ENCODE measurements around the gene ELMO2. TPM values are rescaled to one million over a fixed set of nuclear protein-coding genes. Genes with fewer than 3 reads are reported as not detected.

ELMO2 gene
- polyA plus RNA-seq, 6 donors from 2014 or later = 14.5 to 25.9 (median 21.1) TPM

GRCh38 chr20:46350201-46350985 is 56.0 kb downstream of the ELMO2 start:
- Mint-ChIP-seq H3K27me3 (no peaks in the 10 kb centered on the region), H3K4me3 (no peak overlapping the region), H3K27ac (peak overlapping the region in 4 of 6 donors; percentile 29 to 82 (median 59)), H3K4me1 (peaks cover 9 to 20% (median 13%) of the 10 kb centered on the region in 3 donors), H3K36me3 (peaks cover 0 to 16% of the 10 kb centered on the region in 2 donors), H3K9me3 (no peaks in the 10 kb centered on the region)
- ATAC-seq (ENCODE audit: low read depth in 2 of 2) = no peak
- DNase-seq = no peak

- no peak overlapping the region for H3K4me3 Mint-ChIP-seq
- peaks cover 0 to 16% of the 10 kb centered on the region in 2 donors for H3K36me3 Mint-ChIP-seq
- no peaks in the 10 kb centered on the region for H3K27me3 Mint-ChIP-seq
- ATAC-seq (ENCODE audit: low read depth in 2 of 2) = no peak
- peak overlapping the region in 2 of 6 donors; percentile 71 to 74 for H3K27ac Mint-ChIP-seq
- no peak for DNase-seq
- H3K9me3 Mint-ChIP-seq = no peaks in the 10 kb centered on the region
- H3K4me1 Mint-ChIP-seq = peaks cover 12 to 17% (median 17%) of the 10 kb centered on the region in 3 donors
Measured at GRCh38 chr20:46349742-46350056, 56.7 kb downstream of the ELMO2 start.

DNA sequence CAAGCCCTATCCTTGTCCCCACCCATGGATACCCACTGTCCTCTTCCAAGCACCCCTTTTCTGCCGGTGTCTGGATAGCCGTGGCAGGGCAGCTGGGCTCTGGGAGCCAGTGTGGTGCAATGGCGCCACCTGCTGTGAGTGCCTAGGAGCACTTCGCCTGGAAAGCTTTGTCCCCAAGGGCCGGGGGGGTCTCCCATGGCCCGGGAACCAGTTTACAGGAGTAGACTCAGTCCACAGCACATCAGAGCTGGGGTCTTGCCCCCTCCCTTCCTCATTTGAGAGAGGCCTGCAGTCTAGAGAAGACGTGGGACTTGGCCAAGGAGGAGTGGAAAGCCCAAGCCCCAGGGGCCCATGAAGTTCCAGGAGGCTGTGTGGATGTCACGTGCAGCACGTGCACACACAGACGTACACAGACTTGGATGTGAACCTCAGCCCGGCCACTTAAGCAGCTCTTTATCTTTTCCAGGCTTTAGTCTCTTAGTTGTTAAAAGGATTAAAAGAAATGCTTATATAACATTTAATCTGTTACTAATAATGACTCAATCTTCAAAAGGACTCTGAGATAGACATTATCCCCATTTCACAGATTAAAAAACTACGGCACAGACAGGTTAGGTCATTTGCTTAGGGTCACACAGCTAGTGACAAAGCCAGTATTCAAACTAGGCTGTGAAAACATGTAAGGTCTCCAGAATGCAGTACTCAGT is 57.2 kb downstream of the ELMO2 start:
- Mint-ChIP-seq H3K4me3 (no peak overlapping the region), H3K27me3 (no peaks in the 10 kb centered on the region), H3K4me1 (peaks cover 12 to 22% (median 17%) of the 10 kb centered on the region in 3 donors), H3K9me3 (no peaks in the 10 kb centered on the region), H3K36me3 (peaks cover 0 to 16% of the 10 kb centered on the region in 2 donors), H3K27ac (peak overlapping the region in 1 of 6 donors; percentile 74)
- ATAC-seq (ENCODE audit: low read depth in 2 of 2) (peak; percentile 36 to 37), DNase-seq (peak; percentile 12)

DNA sequence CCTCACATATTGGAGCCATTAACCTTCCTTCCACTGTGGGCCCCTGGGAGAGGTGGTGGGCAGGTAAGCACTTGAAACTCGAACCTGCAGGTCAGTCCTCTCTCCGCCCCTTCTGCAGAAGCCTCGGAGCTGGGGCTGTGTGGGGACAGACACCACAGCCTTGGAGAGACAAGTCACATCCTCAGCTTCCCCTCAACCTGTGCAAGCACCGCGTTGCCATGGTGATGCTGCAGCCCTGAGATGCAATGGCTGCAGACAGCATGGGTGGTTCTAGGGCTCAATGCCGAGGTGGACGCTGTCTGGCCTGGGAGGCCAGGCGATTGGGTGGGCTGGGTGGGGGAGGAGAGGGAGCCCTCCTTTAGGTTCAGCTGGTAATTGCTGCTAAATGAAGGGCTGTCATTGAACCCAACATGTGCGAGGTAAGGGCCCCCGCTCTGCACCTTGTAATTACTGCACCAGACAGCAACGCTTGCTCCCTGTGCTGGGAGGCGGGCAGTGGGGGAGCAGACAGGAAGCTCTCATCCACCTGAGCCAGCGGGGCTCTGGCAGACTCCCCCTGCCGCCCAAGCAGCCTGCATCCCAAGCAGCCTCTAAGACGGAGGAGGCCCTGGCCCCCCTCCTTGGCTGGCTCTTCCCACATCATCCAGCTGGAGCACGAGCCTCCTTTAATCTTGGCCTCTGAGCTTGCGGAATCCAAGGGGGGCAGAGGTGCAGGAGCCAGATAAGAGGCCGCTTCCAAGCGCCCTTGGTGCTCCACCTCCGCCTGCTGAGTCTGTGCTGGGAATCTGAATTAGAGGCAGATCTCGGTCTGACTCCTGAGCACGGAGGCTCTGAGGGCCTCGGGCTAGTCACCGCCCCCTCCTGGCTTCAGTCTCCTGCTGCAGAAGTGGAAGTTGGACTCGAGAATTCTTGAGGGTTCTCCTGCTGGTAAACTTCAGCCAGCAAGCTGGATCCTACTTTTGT is 58.3 kb downstream of the ELMO2 start:
- H3K4me3 Mint-ChIP-seq = no peak overlapping the region
- peaks cover 0 to 1% (median under 1%) of the 10 kb centered on the region in 3 donors for H3K27me3 Mint-ChIP-seq
- DNase-seq (no peak), ATAC-seq (ENCODE audit: low read depth in 2 of 2) (no peak)
- H3K9me3 Mint-ChIP-seq = no peaks in the 10 kb centered on the region
- peaks cover 7 to 27% (median 23%) of the 10 kb centered on the region in 3 donors for H3K4me1 Mint-ChIP-seq
- H3K36me3 Mint-ChIP-seq = peaks cover 0 to 8% of the 10 kb centered on the region in 2 donors
- H3K27ac Mint-ChIP-seq = no peak overlapping the region

GRCh38 chr20:46346770-46347169 is 59.6 kb downstream of the ELMO2 start:
- Mint-ChIP-seq H3K4me1 (peaks cover 13 to 36% (median 29%) of the 10 kb centered on the region in 3 donors), H3K4me3 (no peak overlapping the region), H3K27me3 (peaks cover 0 to 15% (median 10%) of the 10 kb centered on the region in 3 donors), H3K9me3 (no peaks in the 10 kb centered on the region), H3K36me3 (peaks cover 0 to 7% of the 10 kb centered on the region in 2 donors), H3K27ac (no peak overlapping the region)
- ATAC-seq (ENCODE audit: low read depth in 2 of 2) (no peak), DNase-seq (no peak)

DNA sequence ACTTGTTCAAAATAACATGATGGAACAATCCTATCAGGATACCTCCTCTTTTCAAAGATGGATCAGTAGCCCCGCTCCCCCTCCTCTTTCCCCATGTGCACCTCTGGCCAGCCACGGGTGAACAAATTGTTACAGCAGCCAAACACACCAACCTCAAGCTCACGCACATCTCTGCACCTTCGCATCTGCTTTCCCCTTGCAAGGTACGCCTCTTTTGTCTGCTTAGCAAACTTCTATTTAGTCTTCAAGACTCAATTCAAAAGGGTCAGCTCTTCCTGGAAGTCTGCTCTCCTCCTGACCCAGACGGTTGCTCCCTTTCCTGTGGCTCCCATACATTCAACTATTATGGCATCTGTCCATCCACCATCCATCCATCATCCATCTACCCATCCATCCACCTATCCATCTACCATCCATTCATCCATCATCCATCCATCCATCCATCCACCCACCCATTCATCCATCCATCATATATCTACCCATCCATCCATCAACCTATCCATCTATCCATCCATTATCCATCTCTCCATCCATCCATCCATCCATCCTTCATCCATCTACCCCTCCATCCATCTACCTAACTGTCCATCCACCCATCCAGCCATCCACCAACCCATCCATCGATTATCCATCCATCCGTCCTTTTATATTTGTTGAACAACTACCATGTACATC is 61.8 kb downstream of the ELMO2 start:
- H3K36me3 Mint-ChIP-seq = no peaks in the 10 kb centered on the region
- H3K9me3 Mint-ChIP-seq = no peaks in the 10 kb centered on the region
- peaks cover 3 to 36% (median 17%) of the 10 kb centered on the region in 3 donors for H3K27me3 Mint-ChIP-seq
- H3K27ac Mint-ChIP-seq = peak overlapping the region in 3 of 6 donors; percentile 52 to 88 (median 81)
- no peak for ATAC-seq (ENCODE audit: low read depth in 2 of 2)
- H3K4me1 Mint-ChIP-seq = peaks cover 13 to 35% (median 19%) of the 10 kb centered on the region in 3 donors
- DNase-seq = no peak
- no peak overlapping the region for H3K4me3 Mint-ChIP-seq

- H3K4me1 Mint-ChIP-seq = peaks cover 13 to 31% (median 19%) of the 10 kb centered on the region in 3 donors
- no peaks in the 10 kb centered on the region for H3K9me3 Mint-ChIP-seq
- DNase-seq (no peak), ATAC-seq (ENCODE audit: low read depth in 2 of 2) (no peak)
- peak overlapping the region in 2 of 6 donors; percentile 16 to 38 for H3K27ac Mint-ChIP-seq
- H3K27me3 Mint-ChIP-seq = peaks cover 9 to 43% (median 24%) of the 10 kb centered on the region in 3 donors
- peak overlapping the region in 1 of 8 donors; percentile 47 for H3K4me3 Mint-ChIP-seq
- no peaks in the 10 kb centered on the region for H3K36me3 Mint-ChIP-seq
Measured at GRCh38 chr20:46343975-46344357, 62.4 kb downstream of the ELMO2 start.

- DNase-seq (no peak), ATAC-seq (ENCODE audit: low read depth in 2 of 2) (peak in 1 of 2 donors; percentile 37)
- Mint-ChIP-seq H3K4me3 (peak overlapping the region in 5 of 8 donors; percentile 34 to 69 (median 52)), H3K36me3 (no peaks in the 10 kb centered on the region), H3K4me1 (peaks cover 13 to 30% (median 19%) of the 10 kb centered on the region in 3 donors), H3K27me3 (peaks cover 14 to 46% (median 27%) of the 10 kb centered on the region in 3 donors), H3K9me3 (no peaks in the 10 kb centered on the region), H3K27ac (peak overlapping the region in 1 of 6 donors; percentile 24)
Measured at GRCh38 chr20:46343348-46343974, 63.0 kb downstream of the ELMO2 start.

DNA sequence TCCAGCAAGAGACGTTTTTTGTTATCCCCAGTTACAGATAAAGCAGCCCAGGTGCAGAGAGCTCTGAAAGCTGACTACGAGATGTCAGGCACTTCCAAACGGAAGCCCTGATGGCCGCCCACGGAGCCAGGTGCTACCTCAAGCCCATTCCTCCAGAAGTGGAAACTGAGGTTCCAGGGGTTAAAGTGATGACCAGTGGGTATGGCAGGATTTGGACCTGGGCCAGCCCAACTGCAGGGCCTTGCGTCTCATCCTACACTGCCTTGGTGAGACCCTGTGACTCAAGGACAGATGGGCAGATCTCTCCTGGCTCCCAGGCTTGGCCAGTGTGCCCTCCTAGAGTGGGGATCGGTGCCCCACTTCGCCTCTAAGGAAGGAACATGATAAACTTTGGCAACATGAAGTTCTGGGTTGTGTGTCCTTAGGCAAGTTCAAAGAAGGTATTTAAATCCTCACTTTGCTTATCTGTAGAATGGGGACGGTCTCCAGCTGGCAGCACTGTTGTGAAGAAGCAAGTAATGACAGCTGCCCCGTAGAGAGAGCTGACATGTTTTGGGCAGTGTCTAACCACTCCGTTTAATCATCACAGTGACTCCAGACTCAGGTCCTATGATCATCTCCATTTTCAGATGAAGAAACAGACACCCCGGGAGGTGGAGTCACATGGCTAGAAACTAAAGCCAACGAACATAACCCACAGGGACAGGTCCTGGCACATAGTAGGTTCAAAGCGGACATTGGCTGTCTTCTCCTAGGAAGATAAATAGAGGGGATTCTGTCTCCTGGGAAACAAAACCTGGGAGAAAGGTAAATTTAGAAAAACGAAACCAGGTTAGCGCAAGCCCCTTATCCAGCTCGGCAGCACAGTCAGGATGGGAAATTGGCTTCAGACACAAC is 63.7 kb downstream of the ELMO2 start:
- Mint-ChIP-seq H3K27me3 (peaks cover 14 to 50% (median 27%) of the 10 kb centered on the region in 3 donors), H3K4me3 (peak overlapping the region in 7 of 8 donors; percentile 34 to 69 (median 56)), H3K27ac (peak overlapping the region in 1 of 6 donors; percentile 24), H3K36me3 (no peaks in the 10 kb centered on the region), H3K4me1 (peaks cover 13 to 30% (median 19%) of the 10 kb centered on the region in 3 donors), H3K9me3 (no peaks in the 10 kb centered on the region)
- ATAC-seq (ENCODE audit: low read depth in 2 of 2) (no peak), DNase-seq (no peak)

DNA sequence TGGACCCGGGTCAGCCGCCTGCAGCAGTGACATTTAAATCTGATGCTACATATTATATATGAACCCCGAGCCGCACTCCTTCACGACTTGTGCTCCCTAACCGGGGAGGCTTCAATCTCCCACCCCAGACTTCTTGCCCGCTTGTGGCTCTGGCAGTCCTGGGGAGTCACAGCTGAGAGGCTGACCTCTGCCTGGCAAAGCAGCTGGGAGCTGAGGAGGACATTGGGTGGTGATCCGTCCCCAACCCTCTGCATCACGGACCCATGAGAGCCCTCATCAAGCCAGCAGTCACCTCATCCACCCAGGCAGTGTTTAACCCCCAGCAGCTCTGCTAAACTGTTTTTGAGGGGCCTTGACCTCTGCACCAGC is 64.4 kb downstream of the ELMO2 start:
- Mint-ChIP-seq H3K27me3 (peaks cover 14 to 56% (median 27%) of the 10 kb centered on the region in 3 donors), H3K4me1 (peaks cover 13 to 30% (median 19%) of the 10 kb centered on the region in 3 donors), H3K27ac (no peak overlapping the region), H3K9me3 (no peaks in the 10 kb centered on the region), H3K4me3 (no peak overlapping the region), H3K36me3 (no peaks in the 10 kb centered on the region)
- ATAC-seq (ENCODE audit: low read depth in 2 of 2) = no peak
- no peak for DNase-seq

Data from naive B cell (primary cell).